Spinal cord (tissue), 10 donors: Measurements from ENCODE around the gene RHOT1. TPM values are rescaled to one million over a fixed set of nuclear protein-coding genes. Genes with fewer than 3 reads are reported as not detected.

Source experiments
- DNase-seq, 6 donors: peaks; one replicate each; pipeline versions ENCODE4 v3.0.0 to v3.0.0-alpha.2; 2013 to 2015; ENCODE audit warnings: low spot score in 6 of 6, low read depth in 4 of 6
- H3K27ac ChIP-seq: one replicate; pipeline ENCODE4 v1.5.1; 2013; ENCODE audit warnings: low read depth, low read length, control low read depth
- H3K27me3 ChIP-seq: one replicate; pipeline ENCODE4 v1.6.1; 2013; ENCODE audit warnings: low read length; ENCODE audit not compliant: control insufficient read depth, insufficient read depth
- H3K36me3 ChIP-seq: one replicate; pipeline ENCODE4 v1.6.1; 2013; ENCODE audit warnings: low read length; ENCODE audit not compliant: control insufficient read depth, insufficient read depth
- H3K4me1 ChIP-seq: one replicate; pipeline ENCODE4 v1.6.1; 2013; ENCODE audit warnings: low read length; ENCODE audit not compliant: control insufficient read depth, insufficient read depth
- H3K4me3 ChIP-seq: one replicate; pipeline ENCODE4 v1.5.1; 2013; ENCODE audit warnings: low read depth, low read length, control low read depth
- H3K9me3 ChIP-seq: one replicate; pipeline ENCODE4 v1.6.1; 2013; ENCODE audit warnings: low read length; ENCODE audit not compliant: control insufficient read depth, insufficient read depth
- WGBS: methylation state at CpG from one replicate; pipeline ENCODE4 v1.1.5; 2013; ENCODE audit warnings: missing lambda C conversion rate; ENCODE audit not compliant: insufficient coverage; 5-methylcytosine and 5-hydroxymethylcytosine counted together
- polyA plus RNA-seq, 2 donors: library from polyadenylated mRNA; unstranded; fragments of 120-200 nt; gene quantifications; one replicate each; pipeline ENCODE4 v1.2.1, GENCODE V29; 2013; ENCODE audit not compliant: insufficient read length in 2 of 2
- total RNA-seq, 2 donors: library from RNA; depleted of rRNA in 1 of 2; stranded (reverse); fragments of 120-200 nt in 1 of 2; fragments of >200 nt in 1 of 2; gene quantifications; one replicate each; pipeline versions ENCODE4 v1.2.3 to v1.2.4, GENCODE V29; 2013 to 2014
- donor health status: healthy.

The RHOT1 gene
- total and polyA plus RNA-seq, 4 donors: 53.0 to 114 (median 62.1) TPM

DNA sequence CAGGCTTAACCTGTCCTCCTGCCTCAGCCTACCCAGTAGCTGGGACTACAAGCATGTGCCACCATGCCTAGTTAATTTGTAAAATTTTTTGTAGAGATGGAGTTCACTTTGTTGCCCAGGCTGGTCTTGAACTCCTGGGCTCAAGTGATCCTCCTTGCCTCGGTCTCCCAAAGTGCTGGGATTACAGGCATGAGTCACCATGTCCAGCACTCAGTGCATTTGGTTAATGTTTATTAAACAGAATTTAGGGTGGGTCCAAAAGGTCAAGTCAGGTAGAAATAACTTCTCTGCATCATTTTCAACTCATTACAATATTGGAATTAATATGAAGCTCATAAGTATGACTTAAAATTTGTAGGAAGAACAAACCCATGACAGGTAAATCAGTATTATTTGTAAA, 55.7 kb downstream of the RHOT1 start:
- no CpG with 5 or more reads among the region's 1 CpG for WGBS
- Histone ChIP-seq H3K4me3 (no peak overlapping the region), H3K27me3 (no peaks in the 10 kb centered on the region), H3K9me3 (no peaks in the 10 kb centered on the region), H3K36me3 (peaks cover 35% of the 10 kb centered on the region), H3K4me1 (no peaks in the 10 kb centered on the region), H3K27ac (no peak overlapping the region)
- no peak for DNase-seq

DNA sequence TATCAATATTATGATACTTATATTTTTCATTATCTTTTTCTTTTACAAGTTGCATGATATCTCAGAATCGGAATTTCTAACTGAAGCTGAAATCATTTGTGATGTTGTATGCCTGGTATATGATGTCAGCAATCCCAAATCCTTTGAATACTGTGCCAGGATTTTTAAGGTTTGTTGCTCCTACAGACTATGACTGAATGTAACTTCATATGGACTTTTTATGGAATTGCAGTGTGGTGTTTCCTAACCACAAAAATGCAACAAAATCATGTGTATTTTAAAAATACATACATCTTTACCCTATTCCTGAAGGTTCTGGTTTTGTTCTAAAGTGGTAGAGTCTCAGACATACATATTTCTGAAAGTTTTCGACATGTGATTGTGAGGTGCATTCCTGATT, 64.6 kb downstream of the RHOT1 start:
- Histone ChIP-seq H3K9me3 (no peaks in the 10 kb centered on the region), H3K4me1 (no peaks in the 10 kb centered on the region), H3K27me3 (no peaks in the 10 kb centered on the region), H3K4me3 (no peak overlapping the region), H3K27ac (no peak overlapping the region), H3K36me3 (peaks cover 17% of the 10 kb centered on the region)
- no CpG with 5 or more reads among the region's 2 CpGs for WGBS
- DNase-seq: no peak

DNA sequence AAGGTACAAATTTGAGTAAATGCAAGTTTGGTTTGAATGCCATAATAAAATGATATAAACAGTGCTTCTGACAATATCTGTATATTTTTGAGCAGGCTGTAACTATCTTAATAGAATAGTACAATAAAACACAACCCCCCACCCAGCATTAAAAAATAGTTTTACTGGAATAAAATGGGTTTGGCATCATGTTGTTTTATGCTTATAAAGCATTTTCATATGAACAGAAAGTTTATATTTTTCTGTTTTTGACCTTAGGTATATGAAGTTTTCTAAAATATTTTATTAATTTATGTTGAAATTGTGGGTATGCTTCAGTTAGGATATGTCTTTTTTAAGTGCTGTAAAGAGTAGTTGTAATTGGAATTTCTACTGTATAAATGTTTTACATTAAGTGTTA, 66.1 kb downstream of the RHOT1 start:
- no peaks in the 10 kb centered on the region for H3K9me3 ChIP-seq
- H3K36me3 ChIP-seq: peaks cover 13% of the 10 kb centered on the region
- no peaks in the 10 kb centered on the region for H3K27me3 ChIP-seq
- DNase-seq: no peak
- H3K4me1 ChIP-seq: no peaks in the 10 kb centered on the region
- H3K27ac ChIP-seq: no peak overlapping the region
- H3K4me3 ChIP-seq: no peak overlapping the region

DNA sequence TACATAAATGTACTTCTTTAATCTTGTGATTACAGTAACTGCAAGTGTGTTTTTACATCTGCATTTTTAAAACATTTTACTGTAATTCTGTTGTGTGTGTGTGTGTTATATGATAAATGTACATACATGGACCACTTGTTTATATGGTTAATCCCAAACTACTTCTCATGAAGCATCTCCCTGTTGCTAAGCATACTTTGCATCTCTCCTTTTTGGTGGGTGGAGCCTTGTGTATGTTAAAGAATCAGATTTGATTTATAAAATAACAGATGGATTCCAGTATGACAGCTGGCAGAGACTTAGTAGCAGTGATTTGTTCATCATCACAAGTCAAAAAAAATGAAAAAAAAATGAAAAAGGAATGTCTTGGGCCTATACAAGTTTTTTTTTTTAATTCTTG, 67.3 kb downstream of the RHOT1 start:
- H3K9me3 ChIP-seq: no peaks in the 10 kb centered on the region
- H3K36me3 ChIP-seq: peaks cover 10% of the 10 kb centered on the region
- H3K27ac ChIP-seq: no peak overlapping the region
- no peak overlapping the region for H3K4me3 ChIP-seq
- H3K4me1 ChIP-seq: no peaks in the 10 kb centered on the region
- DNase-seq: no peak
- H3K27me3 ChIP-seq: no peaks in the 10 kb centered on the region

DNA sequence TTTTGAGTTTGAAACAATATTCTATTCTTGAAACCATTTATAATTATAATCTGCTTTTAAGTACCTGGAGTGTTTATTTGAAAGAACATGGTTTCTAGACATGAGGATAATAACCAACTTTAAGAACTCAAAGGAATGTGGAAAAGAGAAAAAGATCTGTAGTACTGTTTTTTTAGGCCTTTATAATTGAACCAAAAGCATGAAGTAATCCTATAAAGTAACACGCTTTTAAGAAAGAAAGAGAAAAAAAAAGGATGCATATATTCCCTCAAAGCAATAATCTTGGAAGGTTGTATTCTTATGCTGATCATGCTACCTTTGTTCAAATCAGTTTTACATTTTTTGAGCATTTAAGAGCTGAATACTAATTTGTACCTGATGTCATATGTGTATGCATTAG, 69.4 kb downstream of the RHOT1 start:
- no peak overlapping the region for H3K27ac ChIP-seq
- H3K4me1 ChIP-seq: no peaks in the 10 kb centered on the region
- H3K27me3 ChIP-seq: no peaks in the 10 kb centered on the region
- H3K4me3 ChIP-seq: no peak overlapping the region
- H3K36me3 ChIP-seq: peaks cover 3% of the 10 kb centered on the region
- WGBS: no CpG with 5 or more reads among the region's 1 CpG
- no peaks in the 10 kb centered on the region for H3K9me3 ChIP-seq
- no peak for DNase-seq

- no peaks in the 10 kb centered on the region for H3K9me3 ChIP-seq
- no CpG with 5 or more reads among the region's 3 CpGs for WGBS
Measured at GRCh38 chr17:32215696-32216095, 73.4 kb downstream of the RHOT1 start.

GRCh38 chr17:32222621-32223020, 80.3 kb downstream of the RHOT1 start:
- H3K9me3 ChIP-seq: no peaks in the 10 kb centered on the region
- no peak for DNase-seq
- H3K4me1 ChIP-seq: no peaks in the 10 kb centered on the region
- H3K36me3 ChIP-seq: peaks cover 4% of the 10 kb centered on the region
- H3K27me3 ChIP-seq: no peaks in the 10 kb centered on the region
- no peak overlapping the region for H3K4me3 ChIP-seq
- H3K27ac ChIP-seq: no peak overlapping the region
- WGBS: 62% methylated on average over 2 of the region's 3 CpGs

More at GRCh38 chr17:32215696-32216095, 73.4 kb downstream of the RHOT1 start:
- H3K27ac ChIP-seq: no peak overlapping the region
- H3K4me1 ChIP-seq: no peaks in the 10 kb centered on the region
- no peak overlapping the region for H3K4me3 ChIP-seq
- H3K27me3 ChIP-seq: no peaks in the 10 kb centered on the region
- DNase-seq: no peak
- H3K36me3 ChIP-seq: peaks cover 4% of the 10 kb centered on the region

DNA sequence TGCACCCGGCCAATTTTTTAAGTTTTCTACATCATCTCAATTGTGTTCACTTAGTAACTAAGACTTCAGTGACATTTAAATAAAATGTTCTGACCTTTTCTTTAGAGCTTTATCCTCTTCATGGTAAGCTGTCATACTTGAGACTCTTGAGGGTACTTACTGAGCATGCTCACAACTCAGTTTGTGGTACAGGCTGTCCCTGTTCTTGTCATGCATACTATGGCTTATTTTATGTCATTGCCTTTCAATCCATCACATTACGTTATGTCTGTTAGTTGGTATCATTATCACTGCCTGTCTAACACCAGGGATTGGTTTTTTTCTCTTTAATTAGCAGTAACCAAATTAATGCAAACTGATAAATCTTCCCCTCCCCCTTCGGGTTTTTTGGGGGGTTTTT, 81.4 kb downstream of the RHOT1 start:
- no peak for DNase-seq
- H3K36me3 ChIP-seq: no peaks in the 10 kb centered on the region
- no peaks in the 10 kb centered on the region for H3K9me3 ChIP-seq
- no peaks in the 10 kb centered on the region for H3K27me3 ChIP-seq
- H3K27ac ChIP-seq: no peak overlapping the region
- WGBS: 100% methylated on average over 1 of the region's 3 CpGs
- no peaks in the 10 kb centered on the region for H3K4me1 ChIP-seq
- no peak overlapping the region for H3K4me3 ChIP-seq

DNA sequence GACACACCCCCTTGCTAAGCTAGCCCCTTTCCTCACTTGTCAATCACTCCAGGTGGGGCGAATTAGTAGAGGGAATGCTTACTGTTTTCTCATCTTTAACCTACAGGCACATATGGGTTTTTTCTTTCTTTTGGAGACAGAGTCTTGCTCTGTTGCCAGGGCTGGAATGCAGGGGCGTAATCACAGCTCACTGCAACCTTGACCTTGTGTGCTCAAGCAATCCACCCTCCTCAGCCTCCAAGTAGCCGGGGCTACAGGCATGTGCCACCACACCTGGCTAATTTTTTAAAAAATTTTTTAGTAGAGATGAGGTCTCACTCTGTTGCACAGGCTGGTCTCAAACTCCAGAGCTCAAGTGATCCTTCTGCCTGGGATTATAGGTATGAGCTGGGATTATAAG, 84.6 kb downstream of the RHOT1 start:
- Histone ChIP-seq H3K36me3 (no peaks in the 10 kb centered on the region), H3K4me1 (no peaks in the 10 kb centered on the region), H3K27ac (no peak overlapping the region), H3K27me3 (no peaks in the 10 kb centered on the region), H3K4me3 (no peak overlapping the region), H3K9me3 (no peaks in the 10 kb centered on the region)
- DNase-seq: no peak
- no CpG with 5 or more reads among the region's 3 CpGs for WGBS

DNA sequence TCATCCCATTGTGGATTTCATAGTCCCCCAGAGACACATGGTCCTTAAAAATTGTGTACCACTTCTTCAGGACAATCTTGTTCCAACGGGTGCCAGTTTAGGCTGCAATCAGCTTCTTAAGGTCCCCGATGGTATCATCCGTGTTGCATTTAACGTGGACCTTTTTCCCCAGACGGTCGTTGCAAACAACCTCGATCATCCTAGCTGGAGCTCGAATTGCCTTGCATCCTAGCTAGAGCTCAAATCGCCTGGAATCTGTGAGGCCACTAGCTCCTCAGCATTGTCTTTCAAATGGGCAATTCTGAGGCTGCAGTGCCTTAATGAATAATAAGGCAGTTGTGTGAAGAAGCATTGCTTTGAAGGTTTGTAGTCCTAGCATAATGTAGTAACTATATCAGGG, 85.6 kb downstream of the RHOT1 start:
- 45% methylated on average over 9 of the region's 9 CpGs for WGBS
- DNase-seq: peak in 1 of 6 donors; percentile 23
- Histone ChIP-seq H3K9me3 (no peaks in the 10 kb centered on the region), H3K36me3 (no peaks in the 10 kb centered on the region), H3K4me1 (no peaks in the 10 kb centered on the region), H3K27me3 (no peaks in the 10 kb centered on the region), H3K4me3 (no peak overlapping the region), H3K27ac (no peak overlapping the region)
